MM.1S (cell line): Measurements from ENCODE around the gene RARA.

Experiments used
- DNase-seq: peaks from one replicate; pipeline ENCODE4 v3.0.0-alpha.2; 2015
- H2AFZ ChIP-seq: fragments of 300-600 bp; sonication (generic); 2 replicates; pipeline ENCODE4 v1.6.0; 2016; ENCODE audit warnings: antibody characterized with exemption, low read length
- H3F3A ChIP-seq: fragments of 300-600 bp; sonication (generic); 2 replicates; pipeline ENCODE4 v1.6.1; 2016; ENCODE audit warnings: mild to moderate bottlenecking, antibody characterized with exemption, low read length, moderate library complexity, mixed read lengths; ENCODE audit not compliant: insufficient read depth
- H3K27ac ChIP-seq: fragments of 300-600 bp; sonication (generic); 2 replicates; pipeline ENCODE4 v1.5.1; 2016; ENCODE audit warnings: mild to moderate bottlenecking, low read length
- H3K27me3 ChIP-seq: fragments of 300-600 bp; sonication (generic); replicated peaks from 2 replicates; pipeline ENCODE4 v1.6.0; 2016; ENCODE audit warnings: low read length; ENCODE audit not compliant: insufficient read depth
- H3K36me3 ChIP-seq: fragments of 300-600 bp; sonication (generic); replicated peaks from 2 replicates; pipeline ENCODE4 v1.6.1; 2016; ENCODE audit warnings: mild to moderate bottlenecking, low read length, mixed read lengths; ENCODE audit not compliant: insufficient read depth
- H3K4me1 ChIP-seq: fragments of 300-600 bp; sonication (generic); 2 replicates; pipeline ENCODE4 v1.6.1; 2016; ENCODE audit warnings: low read length, mixed read lengths
- H3K4me2 ChIP-seq: fragments of 300-600 bp; sonication (generic); 2 replicates; pipeline ENCODE4 v1.6.0; 2016; ENCODE audit warnings: low read depth, low read length
- H3K4me3 ChIP-seq: fragments of 300-600 bp; sonication (generic); 2 replicates; pipeline ENCODE4 v1.5.1; 2016; ENCODE audit warnings: low read length, mixed read lengths
- H3K79me2 ChIP-seq: fragments of 300-600 bp; sonication (generic); 2 replicates; pipeline ENCODE4 v1.6.1; 2016; ENCODE audit warnings: mixed run types, low read length, mixed read lengths
- H3K9ac ChIP-seq: fragments of 300-600 bp; sonication (generic); 2 replicates; pipeline ENCODE4 v1.6.1; 2016; ENCODE audit warnings: low read length, mixed read lengths
- H3K9me2 ChIP-seq: fragments of 300-600 bp; sonication (generic); replicated peaks from 2 replicates; pipeline ENCODE4 v1.6.1; 2016; ENCODE audit warnings: mild to moderate bottlenecking, low read length, mixed read lengths; ENCODE audit not compliant: insufficient read depth
- H3K9me3 ChIP-seq: fragments of 300-600 bp; sonication (generic); replicated peaks from 2 replicates; pipeline ENCODE4 v1.6.1; 2016; ENCODE audit warnings: mild to moderate bottlenecking, low read length, mixed read lengths; ENCODE audit not compliant: insufficient read depth
- H4K20me1 ChIP-seq: fragments of 300-600 bp; sonication (generic); 2 replicates; pipeline ENCODE4 v1.6.1; 2016; ENCODE audit warnings: mild to moderate bottlenecking, low read length, moderate library complexity, mixed read lengths; ENCODE audit not compliant: insufficient read depth
- EZH2 ChIP-seq: fragments of 300-600 bp; sonication (generic); optimal IDR thresholded peaks from 2 replicates; pipeline ENCODE3; 2017; ENCODE audit warnings: low read depth, mild to moderate bottlenecking, antibody characterized with exemption, low read length, mixed read lengths
- EZH2phosphoT487 ChIP-seq: fragments of 300-600 bp; sonication (generic); IDR thresholded peaks from 2 replicates; pipeline ENCODE4 v1.6.1; 2018; ENCODE audit warnings: antibody characterized with exemption, low read length
- TF ChIP-seq, protein P1 (sequence below): fragments of 300-600 bp; sonication (generic); IDR thresholded peaks from 2 replicates; pipeline ENCODE4 v1.5.1; 2016; ENCODE audit warnings: antibody characterized with exemption, low read length, mixed read lengths

Gene RARA

DNA sequence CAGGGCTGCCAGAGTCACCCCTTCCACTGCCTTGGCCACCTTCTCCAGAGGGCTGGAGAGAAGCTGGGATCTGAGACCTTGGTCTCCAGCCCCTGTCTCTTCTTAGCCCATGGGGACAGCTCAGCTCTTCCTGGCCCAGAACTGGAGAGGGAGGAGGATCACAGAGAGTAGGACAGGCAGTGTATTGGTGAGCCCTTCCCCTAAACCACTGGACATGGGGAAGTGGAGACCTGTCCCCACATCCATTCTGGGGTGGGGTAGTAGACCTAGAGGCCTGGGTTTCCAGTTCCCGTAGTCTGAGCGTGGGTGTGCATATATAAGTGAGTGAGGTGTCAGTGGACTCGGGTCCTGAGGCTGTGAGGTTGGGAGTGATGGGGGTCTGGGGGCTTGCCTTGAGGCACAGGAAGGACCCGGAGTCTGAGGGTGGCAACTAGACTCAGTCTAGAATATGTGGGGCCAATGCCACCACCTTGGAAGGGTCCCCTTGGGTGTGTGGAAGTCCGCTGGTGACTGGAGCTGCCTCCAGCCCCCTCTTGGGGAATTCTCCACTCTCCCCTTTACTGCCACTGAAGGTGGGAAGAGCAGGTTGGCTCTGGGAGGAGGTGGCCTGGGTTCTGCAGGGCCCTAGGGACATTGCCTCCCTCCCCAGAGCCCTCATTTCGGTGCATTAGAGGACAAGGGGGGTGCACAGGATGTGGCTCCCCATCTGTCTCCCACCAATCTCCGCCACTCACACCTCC lies 35.6 kb downstream of the RARA start:
- Histone ChIP-seq H3K9me2 (no peaks in the 10 kb centered on the region), H3K27ac (no peak overlapping the region), H3F3A (no peaks in the 10 kb centered on the region), H2AFZ (no peak overlapping the region), H3K79me2 (peaks cover 98% of the 10 kb centered on the region), H3K27me3 (no peaks in the 10 kb centered on the region), H3K4me3 (no peak overlapping the region), H3K4me2 (no peak overlapping the region), H3K4me1 (no peaks in the 10 kb centered on the region), H3K36me3 (no peaks in the 10 kb centered on the region), H4K20me1 (peaks cover 33% of the 10 kb centered on the region), H3K9me3 (no peaks in the 10 kb centered on the region), H3K9ac (no peak overlapping the region)
- DNase-seq: no peak
- TF ChIP-seq, protein P1, sequence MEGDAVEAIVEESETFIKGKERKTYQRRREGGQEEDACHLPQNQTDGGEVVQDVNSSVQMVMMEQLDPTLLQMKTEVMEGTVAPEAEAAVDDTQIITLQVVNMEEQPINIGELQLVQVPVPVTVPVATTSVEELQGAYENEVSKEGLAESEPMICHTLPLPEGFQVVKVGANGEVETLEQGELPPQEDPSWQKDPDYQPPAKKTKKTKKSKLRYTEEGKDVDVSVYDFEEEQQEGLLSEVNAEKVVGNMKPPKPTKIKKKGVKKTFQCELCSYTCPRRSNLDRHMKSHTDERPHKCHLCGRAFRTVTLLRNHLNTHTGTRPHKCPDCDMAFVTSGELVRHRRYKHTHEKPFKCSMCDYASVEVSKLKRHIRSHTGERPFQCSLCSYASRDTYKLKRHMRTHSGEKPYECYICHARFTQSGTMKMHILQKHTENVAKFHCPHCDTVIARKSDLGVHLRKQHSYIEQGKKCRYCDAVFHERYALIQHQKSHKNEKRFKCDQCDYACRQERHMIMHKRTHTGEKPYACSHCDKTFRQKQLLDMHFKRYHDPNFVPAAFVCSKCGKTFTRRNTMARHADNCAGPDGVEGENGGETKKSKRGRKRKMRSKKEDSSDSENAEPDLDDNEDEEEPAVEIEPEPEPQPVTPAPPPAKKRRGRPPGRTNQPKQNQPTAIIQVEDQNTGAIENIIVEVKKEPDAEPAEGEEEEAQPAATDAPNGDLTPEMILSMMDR: no peak
- no peak for TF ChIP-seq EZH2
- no peak for TF ChIP-seq EZH2phosphoT487

DNA sequence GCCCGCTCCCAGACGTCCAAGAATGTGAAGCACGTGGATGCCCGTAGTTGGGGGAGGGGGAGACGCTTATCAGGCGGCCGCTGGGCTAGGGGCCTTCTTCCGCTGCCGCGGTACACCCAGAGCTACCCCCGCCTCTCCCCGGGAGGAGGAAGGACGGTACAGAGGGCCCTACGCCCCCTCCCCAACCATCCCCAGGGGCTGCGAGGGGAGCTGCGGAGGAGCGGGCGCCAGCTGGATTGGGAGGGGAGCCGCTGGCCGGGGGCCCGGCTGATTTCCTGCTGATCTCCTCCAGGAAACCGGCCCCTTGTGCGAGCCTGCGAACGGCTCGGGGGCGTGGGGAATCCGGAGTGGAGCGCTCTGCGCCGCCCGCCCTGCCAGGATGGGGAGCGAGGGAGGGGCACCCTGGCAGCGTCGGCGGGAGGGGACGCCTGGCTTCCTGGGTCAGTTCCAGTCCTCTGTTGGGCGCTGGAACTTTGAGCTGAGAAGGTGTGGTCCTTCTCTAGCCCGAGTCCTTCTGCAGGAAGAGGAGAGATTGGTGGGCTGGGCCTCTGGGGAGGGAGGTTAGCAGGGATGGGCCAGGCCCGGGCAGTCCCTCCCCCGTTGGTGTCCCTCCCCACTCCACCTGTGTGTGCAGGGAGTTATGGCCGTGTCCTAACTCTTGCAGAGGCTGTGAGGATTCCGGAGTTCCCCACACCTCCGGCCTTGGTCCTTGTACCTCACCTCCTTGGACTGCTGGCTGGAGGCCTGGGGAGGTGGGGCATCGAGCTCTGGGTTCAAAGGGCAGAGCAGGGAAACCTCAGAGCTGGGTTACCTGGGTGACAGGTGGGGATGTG lies 36.4 kb downstream of the RARA start:
- Histone ChIP-seq H3K36me3 (no peaks in the 10 kb centered on the region), H3K4me2 (no peak overlapping the region), H3K4me3 (no peak overlapping the region), H3K79me2 (peaks cover 98% of the 10 kb centered on the region), H3K9me3 (no peaks in the 10 kb centered on the region), H3K9me2 (no peaks in the 10 kb centered on the region), H3K27ac (no peak overlapping the region), H3K27me3 (no peaks in the 10 kb centered on the region), H3K4me1 (no peaks in the 10 kb centered on the region), H2AFZ (no peak overlapping the region), H3K9ac (no peak overlapping the region), H3F3A (no peaks in the 10 kb centered on the region), H4K20me1 (peaks cover 32% of the 10 kb centered on the region)
- TF ChIP-seq, protein P1: no peak
- TF ChIP-seq EZH2 (no peak), EZH2phosphoT487 (no peak)
- DNase-seq: no peak

DNA sequence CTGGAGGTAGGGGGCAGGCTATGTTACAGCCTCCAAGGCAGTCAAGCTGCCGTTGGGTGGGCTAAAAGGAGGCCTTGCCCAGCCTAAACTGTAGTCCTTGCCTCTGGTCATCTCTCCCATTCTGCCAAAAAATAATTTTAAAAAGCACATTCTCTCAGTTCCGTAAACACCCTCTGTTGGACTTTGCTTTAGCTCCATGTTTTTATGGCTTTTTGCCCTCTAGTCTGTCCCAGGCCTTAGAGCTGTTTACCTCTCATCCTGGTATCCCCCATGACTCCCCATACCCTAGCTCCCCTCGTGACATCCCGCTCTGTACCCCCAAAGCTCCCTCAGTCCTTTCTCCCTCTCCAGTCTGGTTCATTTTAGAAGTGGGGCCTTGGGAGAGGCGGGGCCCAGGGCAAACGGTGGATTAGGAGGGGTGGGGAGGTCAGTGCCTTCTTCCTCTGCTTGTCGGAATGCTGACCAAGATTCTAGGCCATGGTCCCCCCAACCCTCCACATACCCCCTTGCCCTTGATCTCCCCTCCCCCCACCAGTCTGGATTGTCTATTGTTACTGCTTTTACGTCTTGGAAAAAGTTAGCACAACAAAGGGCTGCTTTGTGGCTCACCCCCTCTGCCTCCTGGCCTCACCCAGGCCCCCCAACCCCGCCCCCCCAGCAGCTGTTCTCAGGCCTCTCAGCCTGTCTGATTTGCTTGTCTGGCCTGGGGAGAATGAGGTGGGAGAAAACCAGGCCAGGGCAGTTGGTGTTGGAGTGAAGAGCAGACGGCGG lies 37.2 kb downstream of the RARA start:
- H2AFZ ChIP-seq: no peak overlapping the region
- no peaks in the 10 kb centered on the region for H3K9me3 ChIP-seq
- no peak overlapping the region for H3K9ac ChIP-seq
- H3K27ac ChIP-seq: no peak overlapping the region
- H3K9me2 ChIP-seq: no peaks in the 10 kb centered on the region
- TF ChIP-seq, protein P1: no peak
- TF ChIP-seq EZH2: no peak
- TF ChIP-seq EZH2phosphoT487: no peak
- no peak overlapping the region for H3K4me2 ChIP-seq
- H3F3A ChIP-seq: no peaks in the 10 kb centered on the region
- peaks cover 25% of the 10 kb centered on the region; the same call in 1 of the 2 replicates for H4K20me1 ChIP-seq
- H3K27me3 ChIP-seq: no peaks in the 10 kb centered on the region
- no peaks in the 10 kb centered on the region for H3K4me1 ChIP-seq
- no peaks in the 10 kb centered on the region for H3K36me3 ChIP-seq
- H3K79me2 ChIP-seq: peaks cover 96% of the 10 kb centered on the region
- DNase-seq: no peak
- H3K4me3 ChIP-seq: no peak overlapping the region
